GM04503 (cell line): ENCODE data around the gene SIDT2.
"Not testable (repeated sequence)": the region's sequence is repeated elsewhere in the genome, so short reads cannot be mapped to it uniquely, and the experiment has no call there.

ENCODE experiments used
- DNase-seq: peaks from one replicate; pipeline ENCODE4 v3.0.0-alpha.2; 2012; ENCODE audit warnings: low read depth

SIDT2 gene

GRCh38 chr11:117172724-117173421 is 5.7 kb upstream of the SIDT2 start:
- no peak for DNase-seq

- DNase-seq, result no peak
Observed at GRCh38 chr11:117175104-117175503, 3.4 kb upstream of the SIDT2 start.

GRCh38 chr11:117175781-117176180 is 2.8 kb upstream of the SIDT2 start:
- DNase-seq, result no peak

GRCh38 chr11:117176186-117176585 is 2.4 kb upstream of the SIDT2 start:
- DNase-seq, result no peak

- DNase-seq, result no peak
Observed at GRCh38 chr11:117177534-117178209, 871 bp upstream of the SIDT2 start.

GRCh38 chr11:117179048-117179999 is 781 bp downstream of the SIDT2 start:
- no peak for DNase-seq

GRCh38 chr11:117180020-117180419 is 1.5 kb downstream of the SIDT2 start:
- DNase-seq, result no peak

- DNase-seq, result no peak
Observed at GRCh38 chr11:117180661-117181585, 2.4 kb downstream of the SIDT2 start.

GRCh38 chr11:117181586-117182550 is 3.3 kb downstream of the SIDT2 start:
- DNase-seq, result no peak

- DNase-seq, result no peak
Observed at GRCh38 chr11:117182551-117182935, 4.0 kb downstream of the SIDT2 start.

- not testable (repeated sequence) for DNase-seq
Observed at GRCh38 chr11:117183178-117183577, 4.6 kb downstream of the SIDT2 start.

- DNase-seq, result no peak
Observed at GRCh38 chr11:117183724-117184349, 5.3 kb downstream of the SIDT2 start.

- DNase-seq, result no peak
Observed at GRCh38 chr11:117185736-117186430, 7.3 kb downstream of the SIDT2 start.

GRCh38 chr11:117186431-117186761 is 7.9 kb downstream of the SIDT2 start:
- DNase-seq, result no peak

- DNase-seq, result no peak
Observed at GRCh38 chr11:117187007-117187406, 8.5 kb downstream of the SIDT2 start.

- DNase-seq, result no peak
Observed at GRCh38 chr11:117187428-117187798, 8.9 kb downstream of the SIDT2 start.

- DNase-seq, result no peak
Observed at GRCh38 chr11:117187799-117188481, 9.4 kb downstream of the SIDT2 start.

GRCh38 chr11:117188620-117189081 is 10.1 kb downstream of the SIDT2 start:
- DNase-seq, result no peak
